ENCODE data around the gene HSPG2. TPM values are rescaled to one million over a fixed set of nuclear protein-coding genes. Genes with fewer than 3 reads are reported as not detected.

HSPG2 gene
- total RNA-seq, 1 donor from 2014 or later, result 152 TPM

DNA sequence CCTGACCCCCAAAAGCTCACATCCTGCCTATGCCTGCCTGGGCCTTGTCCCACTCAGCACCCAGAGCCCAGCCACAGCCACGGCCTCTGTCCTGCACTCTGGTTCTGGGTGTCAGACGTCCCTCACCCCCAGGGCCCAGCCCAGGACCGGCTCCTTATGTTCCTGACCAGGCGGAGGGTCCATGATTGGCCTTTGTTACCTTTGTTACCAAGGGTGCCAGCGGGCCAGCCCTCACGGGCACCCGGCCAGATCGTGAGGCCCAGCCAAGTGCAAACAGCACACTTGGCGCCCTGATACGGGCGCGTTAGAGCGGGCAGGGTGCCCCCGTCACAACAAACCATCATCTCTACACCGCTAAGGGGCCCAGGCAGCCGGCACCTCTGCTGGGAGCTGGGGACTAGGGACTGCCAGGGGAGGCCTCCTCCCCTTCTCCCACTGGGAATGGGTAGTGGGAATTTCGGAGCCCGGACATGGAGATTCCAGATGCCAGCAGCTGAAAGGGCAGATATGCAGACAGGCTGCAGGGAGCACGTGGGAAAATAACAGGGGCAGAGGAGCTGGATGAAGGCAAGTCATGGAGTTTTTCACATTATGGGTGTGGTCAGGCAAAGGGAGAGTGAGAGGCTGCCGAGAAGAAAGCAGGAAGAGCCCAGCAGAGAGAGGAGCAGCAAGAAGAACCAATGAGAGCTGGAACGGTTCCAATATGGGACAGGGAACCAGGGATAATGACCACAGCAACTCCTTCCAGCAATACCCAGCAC is 22.1 kb downstream of the HSPG2 start:
- Histone ChIP-seq H3K4me1 (ENCODE audit: control insufficient read depth in 3 of 3, insufficient read depth in 3 of 3, low read length in 3 of 3) (peaks cover 59 to 65% (median 59%) of the 10 kb centered on the region in 3 donors), H3K27ac (ENCODE audit: low read depth, low read length) (peak overlapping the region; percentile 72), H3K9me3 (ENCODE audit: control insufficient read depth in 3 of 3, low read length in 3 of 3) (no peaks in the 10 kb centered on the region), H3K27me3 (ENCODE audit: control insufficient read depth in 3 of 3, insufficient read depth in 3 of 3, low read length in 3 of 3) (no peaks in the 10 kb centered on the region), H3K4me3 (ENCODE audit: low read length in 3 of 3) (peak overlapping the region in 1 of 3 donors; percentile 35), H3K9ac (ENCODE audit: low read depth in 1 of 3, low read length in 3 of 3) (peak overlapping the region in 1 of 3 donors; percentile 50), H3K36me3 (ENCODE audit: control insufficient read depth in 3 of 3, insufficient read depth in 3 of 3, low read length in 3 of 3) (no peaks in the 10 kb centered on the region)

DNA sequence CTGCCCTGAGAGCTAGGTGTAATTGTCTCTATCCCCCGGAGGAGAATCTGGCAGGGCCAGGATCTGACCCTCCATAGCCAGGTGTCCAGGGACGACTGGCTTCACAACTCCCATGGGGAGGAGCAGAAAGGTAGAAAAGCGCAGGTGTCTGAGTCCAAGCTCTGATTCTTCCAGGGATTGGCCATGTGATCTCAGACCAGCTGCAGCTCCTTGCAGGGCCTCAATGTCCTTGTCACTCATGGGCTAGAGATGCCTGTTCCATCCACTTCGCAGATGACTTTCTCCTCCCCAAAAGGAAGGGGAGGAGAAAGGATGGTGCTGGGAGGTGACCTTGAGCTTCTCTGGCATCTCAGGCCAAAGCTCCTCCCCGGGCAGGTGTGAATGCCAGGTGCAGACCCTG is 22.7 kb downstream of the HSPG2 start:
- Histone ChIP-seq H3K27ac (ENCODE audit: low read depth, low read length) (peak overlapping the region; percentile 72), H3K4me1 (ENCODE audit: control insufficient read depth in 3 of 3, insufficient read depth in 3 of 3, low read length in 3 of 3) (peaks cover 60 to 71% (median 62%) of the 10 kb centered on the region in 3 donors), H3K9me3 (ENCODE audit: control insufficient read depth in 3 of 3, low read length in 3 of 3) (no peaks in the 10 kb centered on the region), H3K27me3 (ENCODE audit: control insufficient read depth in 3 of 3, insufficient read depth in 3 of 3, low read length in 3 of 3) (no peaks in the 10 kb centered on the region), H3K4me3 (ENCODE audit: low read length in 3 of 3) (no peak overlapping the region), H3K36me3 (ENCODE audit: control insufficient read depth in 3 of 3, insufficient read depth in 3 of 3, low read length in 3 of 3) (no peaks in the 10 kb centered on the region), H3K9ac (ENCODE audit: low read depth in 1 of 3, low read length in 3 of 3) (peak overlapping the region in 1 of 3 donors; percentile 50)

DNA sequence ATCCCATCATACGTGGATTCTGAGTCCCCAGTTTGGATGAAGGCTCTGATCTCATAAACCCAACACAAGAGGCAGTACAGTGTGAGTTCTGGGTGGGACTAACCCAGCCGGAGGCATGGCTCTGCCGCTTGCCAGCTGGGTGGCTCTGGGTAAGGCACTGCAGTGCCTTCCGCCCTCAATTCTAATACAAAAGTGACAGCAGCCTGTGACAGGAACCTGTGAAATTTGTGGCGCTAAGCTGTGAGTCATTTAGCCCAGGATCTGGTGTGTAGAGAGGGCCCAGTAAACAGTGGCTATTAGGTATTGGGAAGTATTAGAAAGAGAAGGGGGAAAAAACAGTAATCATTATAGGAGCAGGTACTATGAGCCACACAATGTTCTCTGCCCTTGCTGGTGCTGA is 23.3 kb downstream of the HSPG2 start:
- Histone ChIP-seq H3K9ac (ENCODE audit: low read depth in 1 of 3, low read length in 3 of 3) (peak overlapping the region; percentile 1 to 76 (median 49)), H3K4me1 (ENCODE audit: control insufficient read depth in 3 of 3, insufficient read depth in 3 of 3, low read length in 3 of 3) (peaks cover 66 to 75% (median 68%) of the 10 kb centered on the region in 3 donors), H3K9me3 (ENCODE audit: control insufficient read depth in 3 of 3, low read length in 3 of 3) (no peaks in the 10 kb centered on the region), H3K27me3 (ENCODE audit: control insufficient read depth in 3 of 3, insufficient read depth in 3 of 3, low read length in 3 of 3) (no peaks in the 10 kb centered on the region), H3K36me3 (ENCODE audit: control insufficient read depth in 3 of 3, insufficient read depth in 3 of 3, low read length in 3 of 3) (no peaks in the 10 kb centered on the region), H3K4me3 (ENCODE audit: low read length in 3 of 3) (no peak overlapping the region), H3K27ac (ENCODE audit: low read depth, low read length) (peak overlapping the region; percentile 72)

DNA sequence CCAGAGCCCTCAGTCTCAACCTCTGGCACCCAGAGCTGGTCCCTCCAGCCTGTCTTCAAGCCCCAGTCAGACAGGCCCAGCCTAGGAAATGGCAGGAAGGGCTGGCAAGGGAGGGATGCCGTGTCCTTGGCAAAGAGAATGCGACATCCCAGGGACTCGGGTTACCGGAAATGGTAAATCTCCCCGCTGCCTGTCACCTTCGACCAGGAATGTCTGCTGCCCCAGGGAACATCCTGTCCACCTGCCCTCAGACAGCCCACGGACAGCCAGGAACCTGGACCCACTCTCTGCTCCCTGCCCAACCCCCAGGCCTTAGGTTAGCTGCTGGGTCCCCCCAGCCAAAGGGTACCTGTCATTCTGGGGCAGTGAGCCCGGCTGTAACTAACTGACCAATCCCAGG is 23.9 kb downstream of the HSPG2 start:
- H3K4me3 ChIP-seq (ENCODE audit: low read length in 3 of 3), result peak overlapping the region in 1 of 3 donors; percentile 29
- H3K4me1 ChIP-seq (ENCODE audit: control insufficient read depth in 3 of 3, insufficient read depth in 3 of 3, low read length in 3 of 3), result peaks cover 69 to 77% (median 73%) of the 10 kb centered on the region in 3 donors
- peak overlapping the region; percentile 72 for H3K27ac ChIP-seq (ENCODE audit: low read depth, low read length)
- no peaks in the 10 kb centered on the region for H3K9me3 ChIP-seq (ENCODE audit: control insufficient read depth in 3 of 3, low read length in 3 of 3)
- peak overlapping the region in 2 of 3 donors; percentile 49 to 76 for H3K9ac ChIP-seq (ENCODE audit: low read depth in 1 of 3, low read length in 3 of 3)
- H3K36me3 ChIP-seq (ENCODE audit: control insufficient read depth in 3 of 3, insufficient read depth in 3 of 3, low read length in 3 of 3), result no peaks in the 10 kb centered on the region
- no peaks in the 10 kb centered on the region for H3K27me3 ChIP-seq (ENCODE audit: control insufficient read depth in 3 of 3, insufficient read depth in 3 of 3, low read length in 3 of 3)

DNA sequence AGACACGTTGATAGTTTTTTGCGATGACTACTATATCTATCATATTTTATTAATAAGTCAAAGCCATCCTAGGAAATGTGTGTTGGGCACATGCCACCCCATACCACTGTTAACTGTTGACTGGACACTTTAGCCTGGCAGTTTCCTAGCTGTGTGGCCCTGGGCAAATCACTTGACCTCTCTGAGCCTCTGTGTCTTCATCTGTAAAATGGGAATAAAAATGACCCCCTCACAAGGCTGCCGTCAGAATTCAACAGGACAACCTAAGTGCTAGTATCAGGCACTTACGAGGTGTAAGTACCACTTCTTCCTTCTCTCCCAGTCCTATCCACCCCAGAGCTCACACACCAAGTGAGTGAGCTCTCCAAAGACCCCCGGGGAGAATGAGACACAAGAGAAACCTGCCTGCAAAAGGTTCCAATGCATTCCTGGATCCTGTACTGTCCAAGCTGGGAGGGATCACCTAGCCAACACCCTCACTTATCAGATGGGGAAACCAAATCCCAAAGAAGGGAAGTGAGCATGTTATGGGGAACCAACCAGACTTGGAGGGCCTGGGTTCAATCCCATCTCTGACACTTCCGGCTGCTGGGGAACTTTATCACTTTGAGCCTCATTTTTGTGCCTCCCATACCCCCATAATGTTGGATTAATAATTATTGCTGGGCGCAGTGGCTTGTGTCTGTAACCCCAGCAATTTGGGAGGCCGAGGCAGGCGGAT is 24.9 kb downstream of the HSPG2 start:
- Histone ChIP-seq H3K27ac (ENCODE audit: low read depth, low read length) (peak overlapping the region; percentile 72), H3K4me1 (ENCODE audit: control insufficient read depth in 3 of 3, insufficient read depth in 3 of 3, low read length in 3 of 3) (peaks cover 75 to 80% (median 79%) of the 10 kb centered on the region in 3 donors), H3K4me3 (ENCODE audit: low read length in 3 of 3) (no peak overlapping the region), H3K9me3 (ENCODE audit: control insufficient read depth in 3 of 3, low read length in 3 of 3) (no peaks in the 10 kb centered on the region), H3K36me3 (ENCODE audit: control insufficient read depth in 3 of 3, insufficient read depth in 3 of 3, low read length in 3 of 3) (no peaks in the 10 kb centered on the region), H3K9ac (ENCODE audit: low read depth in 1 of 3, low read length in 3 of 3) (peak overlapping the region in 1 of 3 donors; percentile 76), H3K27me3 (ENCODE audit: control insufficient read depth in 3 of 3, insufficient read depth in 3 of 3, low read length in 3 of 3) (no peaks in the 10 kb centered on the region)

DNA sequence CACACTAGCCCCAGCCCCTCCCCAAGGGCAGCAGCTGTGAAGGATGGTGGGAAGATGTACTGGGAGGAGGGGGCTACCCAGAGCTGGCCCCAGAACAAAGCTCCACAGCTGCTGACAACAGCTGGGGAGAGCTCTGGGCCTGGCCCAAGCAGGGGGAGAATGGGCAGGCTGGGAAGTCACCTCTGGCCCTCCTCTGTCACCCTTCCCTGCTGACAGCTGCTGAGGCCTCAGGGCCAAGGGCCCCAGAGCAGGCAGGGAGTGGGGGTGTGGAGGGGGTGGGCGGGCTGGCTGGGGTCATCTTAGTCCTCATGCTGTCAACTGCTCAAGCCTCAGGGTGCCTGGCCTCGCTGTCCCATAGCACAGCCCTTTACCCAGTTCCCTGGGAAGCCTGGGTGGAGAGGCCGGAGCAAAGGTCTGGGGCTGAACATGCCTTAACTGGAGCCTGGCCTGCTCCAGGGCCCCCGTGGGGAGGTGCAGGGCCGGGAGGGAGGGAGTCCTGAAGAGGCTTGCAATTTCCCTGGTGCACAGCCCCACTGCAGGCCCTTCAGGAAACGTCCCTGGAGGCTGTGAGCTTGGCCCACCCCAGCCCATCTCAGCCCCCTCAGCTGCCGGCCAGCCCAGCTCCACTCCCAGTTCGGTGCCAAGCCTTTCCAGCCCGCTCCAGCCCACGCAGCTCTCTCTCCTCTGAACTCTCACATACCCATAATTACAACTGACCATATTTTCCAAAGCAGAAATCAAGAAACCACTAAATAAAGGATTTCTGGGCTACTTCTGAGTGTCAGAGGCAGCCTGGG is 25.7 kb downstream of the HSPG2 start:
- Histone ChIP-seq H3K9me3 (ENCODE audit: control insufficient read depth in 3 of 3, low read length in 3 of 3) (no peaks in the 10 kb centered on the region), H3K27me3 (ENCODE audit: control insufficient read depth in 3 of 3, insufficient read depth in 3 of 3, low read length in 3 of 3) (no peaks in the 10 kb centered on the region), H3K36me3 (ENCODE audit: control insufficient read depth in 3 of 3, insufficient read depth in 3 of 3, low read length in 3 of 3) (no peaks in the 10 kb centered on the region), H3K9ac (ENCODE audit: low read depth in 1 of 3, low read length in 3 of 3) (peak overlapping the region in 2 of 3 donors; percentile 51 to 76), H3K27ac (ENCODE audit: low read depth, low read length) (peak overlapping the region; percentile 75), H3K4me1 (ENCODE audit: control insufficient read depth in 3 of 3, insufficient read depth in 3 of 3, low read length in 3 of 3) (peaks cover 82 to 86% (median 83%) of the 10 kb centered on the region in 3 donors), H3K4me3 (ENCODE audit: low read length in 3 of 3) (peak overlapping the region in 1 of 3 donors; percentile 29)

DNA sequence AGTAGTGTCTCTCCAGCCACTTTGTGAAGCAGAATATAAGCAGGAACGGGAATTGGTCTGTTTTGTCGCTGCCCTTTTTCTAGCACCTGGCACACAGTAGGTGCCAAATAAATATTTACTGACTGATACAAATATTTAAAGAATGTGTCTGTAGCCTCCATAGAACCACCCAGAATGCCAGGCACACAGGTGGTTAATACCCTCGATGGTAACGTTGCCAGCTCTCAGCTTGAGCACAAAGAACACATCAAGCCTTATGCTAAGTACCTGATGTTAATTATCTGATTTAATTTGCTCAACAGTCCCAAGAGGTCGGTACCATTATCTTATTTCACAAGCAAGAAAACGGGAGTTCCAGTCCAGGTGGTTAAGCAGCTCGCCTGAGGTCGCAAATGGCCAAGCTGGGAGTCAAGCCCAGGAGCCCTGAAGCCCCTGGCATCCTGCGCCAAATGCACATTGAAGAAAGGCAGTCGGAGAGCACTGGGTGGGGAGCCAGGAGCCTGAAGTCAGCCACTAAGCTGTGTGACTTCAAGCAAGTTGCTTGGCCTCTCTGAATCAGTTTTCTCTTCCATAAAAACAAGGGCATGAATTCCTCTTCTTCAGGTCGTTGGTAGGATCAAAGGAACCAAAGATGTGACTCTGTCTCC is 26.4 kb downstream of the HSPG2 start:
- peak overlapping the region; percentile 75 for H3K27ac ChIP-seq (ENCODE audit: low read depth, low read length)
- H3K9me3 ChIP-seq (ENCODE audit: control insufficient read depth in 3 of 3, low read length in 3 of 3), result no peaks in the 10 kb centered on the region
- no peaks in the 10 kb centered on the region for H3K36me3 ChIP-seq (ENCODE audit: control insufficient read depth in 3 of 3, insufficient read depth in 3 of 3, low read length in 3 of 3)
- H3K27me3 ChIP-seq (ENCODE audit: control insufficient read depth in 3 of 3, insufficient read depth in 3 of 3, low read length in 3 of 3), result no peaks in the 10 kb centered on the region
- H3K9ac ChIP-seq (ENCODE audit: low read depth in 1 of 3, low read length in 3 of 3), result peak overlapping the region in 2 of 3 donors; percentile 51 to 71
- peak overlapping the region in 1 of 3 donors; percentile 14 for H3K4me3 ChIP-seq (ENCODE audit: low read length in 3 of 3)
- H3K4me1 ChIP-seq (ENCODE audit: control insufficient read depth in 3 of 3, insufficient read depth in 3 of 3, low read length in 3 of 3), result peaks cover 88 to 91% (median 91%) of the 10 kb centered on the region in 3 donors

DNA sequence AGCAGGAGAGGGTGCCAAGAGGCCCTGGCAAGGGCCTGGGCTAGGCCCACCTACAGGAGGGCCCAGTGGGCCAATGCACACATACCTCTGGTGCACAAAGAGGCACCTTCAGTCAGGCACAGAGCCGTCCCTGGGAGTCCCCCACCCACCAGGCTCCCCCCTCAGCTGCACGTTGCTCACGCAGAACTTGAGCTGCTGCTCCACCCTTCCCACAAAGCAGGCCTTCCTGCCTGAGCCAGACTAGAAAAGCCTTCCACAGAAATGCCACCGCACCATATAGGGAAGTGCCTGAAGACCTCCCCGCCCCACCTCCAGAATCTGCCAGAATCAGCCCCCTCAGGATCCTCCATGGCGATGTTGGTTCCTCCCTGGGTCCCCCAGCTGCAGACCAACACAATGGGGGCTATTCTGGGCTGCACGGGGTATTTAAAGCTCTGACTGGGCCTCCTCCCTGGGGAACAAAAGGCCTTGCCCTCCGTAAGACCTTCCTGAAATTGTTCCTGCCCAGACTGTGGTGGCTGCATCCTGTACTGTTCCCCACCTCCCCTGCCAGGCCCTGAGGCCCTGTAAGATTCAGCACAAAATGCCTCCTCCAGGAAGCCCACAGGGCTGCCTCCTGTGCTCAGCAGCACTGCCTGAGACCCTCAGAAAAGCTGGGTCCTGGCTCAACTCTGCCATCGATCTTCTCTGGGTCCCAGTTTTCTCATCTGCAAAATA is 27.2 kb downstream of the HSPG2 start:
- Histone ChIP-seq H3K27me3 (ENCODE audit: control insufficient read depth in 3 of 3, insufficient read depth in 3 of 3, low read length in 3 of 3) (no peaks in the 10 kb centered on the region), H3K4me3 (ENCODE audit: low read length in 3 of 3) (peak overlapping the region in 2 of 3 donors; percentile 14 to 54), H3K9ac (ENCODE audit: low read depth in 1 of 3, low read length in 3 of 3) (peak overlapping the region; percentile 29 to 71 (median 66)), H3K27ac (ENCODE audit: low read depth, low read length) (peak overlapping the region; percentile 75), H3K9me3 (ENCODE audit: control insufficient read depth in 3 of 3, low read length in 3 of 3) (no peaks in the 10 kb centered on the region), H3K4me1 (ENCODE audit: control insufficient read depth in 3 of 3, insufficient read depth in 3 of 3, low read length in 3 of 3) (peaks cover 89 to 90% (median 89%) of the 10 kb centered on the region in 3 donors), H3K36me3 (ENCODE audit: control insufficient read depth in 3 of 3, insufficient read depth in 3 of 3, low read length in 3 of 3) (no peaks in the 10 kb centered on the region)

DNA sequence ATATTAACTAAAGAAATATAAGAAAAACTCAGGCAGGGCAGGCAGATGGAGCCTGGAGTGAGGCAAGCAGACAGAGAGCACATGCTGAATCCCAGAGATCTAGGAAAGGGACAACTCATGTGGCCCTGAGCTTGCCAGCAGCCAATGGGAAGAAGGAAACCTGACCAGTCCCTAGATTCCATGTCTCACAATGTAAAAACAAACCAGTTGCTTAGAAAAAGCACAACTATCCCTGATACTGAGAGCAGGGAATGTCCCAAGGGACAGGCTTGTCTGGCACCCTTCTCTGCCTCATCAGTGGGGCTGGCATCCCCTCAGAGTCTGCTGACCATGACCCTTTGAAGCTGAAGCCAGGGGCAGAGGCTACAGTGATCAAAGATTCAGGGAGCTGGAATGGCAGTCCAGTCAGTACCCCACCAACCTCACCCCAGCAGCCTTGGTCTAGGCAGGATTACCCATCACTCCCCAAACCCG is 27.8 kb downstream of the HSPG2 start:
- Histone ChIP-seq H3K4me1 (ENCODE audit: control insufficient read depth in 3 of 3, insufficient read depth in 3 of 3, low read length in 3 of 3) (peaks cover 89 to 90% (median 89%) of the 10 kb centered on the region in 3 donors), H3K36me3 (ENCODE audit: control insufficient read depth in 3 of 3, insufficient read depth in 3 of 3, low read length in 3 of 3) (peaks cover 0 to 2% (median 0%) of the 10 kb centered on the region in 3 donors), H3K9me3 (ENCODE audit: control insufficient read depth in 3 of 3, low read length in 3 of 3) (no peaks in the 10 kb centered on the region), H3K9ac (ENCODE audit: low read depth in 1 of 3, low read length in 3 of 3) (peak overlapping the region; percentile 29 to 71 (median 66)), H3K4me3 (ENCODE audit: low read length in 3 of 3) (peak overlapping the region in 1 of 3 donors; percentile 54), H3K27me3 (ENCODE audit: control insufficient read depth in 3 of 3, insufficient read depth in 3 of 3, low read length in 3 of 3) (no peaks in the 10 kb centered on the region), H3K27ac (ENCODE audit: low read depth, low read length) (peak overlapping the region; percentile 75)
